CD4-positive, alpha-beta T cell treated with Interleukin-4 for 1 hour (primary cell): ENCODE measurements around the gene ADGRV1.
"Not testable (repeated sequence)": the region's sequence is repeated elsewhere in the genome, so short reads cannot be mapped to it uniquely, and the experiment has no call there.

ENCODE experiments used
- DNase-seq, 2 donors: peaks; one replicate each; pipeline ENCODE4 v3.0.0-alpha.2; 2020 to 2022

Gene ADGRV1

GRCh38 chr5:91010090-91010489, 451.5 kb downstream of the ADGRV1 start:
- no peak for DNase-seq

- no peak for DNase-seq
Observed at GRCh38 chr5:91011029-91011428, 452.4 kb downstream of the ADGRV1 start.

DNA sequence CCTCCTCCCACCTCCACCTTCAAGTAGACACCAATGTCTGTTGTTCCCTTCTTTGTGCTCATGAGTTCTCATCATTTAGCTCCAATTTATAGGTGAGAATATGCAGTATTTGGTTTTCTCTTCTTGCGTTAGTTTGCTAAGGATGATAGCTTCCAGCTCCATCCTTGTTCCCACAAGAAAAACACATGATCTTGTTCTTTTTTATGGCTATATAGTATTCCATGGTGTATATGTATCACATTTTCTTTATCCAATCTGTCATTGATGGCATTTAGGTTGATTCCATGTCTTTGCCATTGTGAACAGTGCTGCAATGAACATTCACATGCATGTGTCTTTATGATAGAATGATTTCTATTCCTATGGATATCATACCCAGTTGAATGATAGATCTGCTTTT, 454.3 kb downstream of the ADGRV1 start:
- DNase-seq: not testable (repeated sequence)

- no peak for DNase-seq
Observed at GRCh38 chr5:91016322-91016721, 457.7 kb downstream of the ADGRV1 start.

DNA sequence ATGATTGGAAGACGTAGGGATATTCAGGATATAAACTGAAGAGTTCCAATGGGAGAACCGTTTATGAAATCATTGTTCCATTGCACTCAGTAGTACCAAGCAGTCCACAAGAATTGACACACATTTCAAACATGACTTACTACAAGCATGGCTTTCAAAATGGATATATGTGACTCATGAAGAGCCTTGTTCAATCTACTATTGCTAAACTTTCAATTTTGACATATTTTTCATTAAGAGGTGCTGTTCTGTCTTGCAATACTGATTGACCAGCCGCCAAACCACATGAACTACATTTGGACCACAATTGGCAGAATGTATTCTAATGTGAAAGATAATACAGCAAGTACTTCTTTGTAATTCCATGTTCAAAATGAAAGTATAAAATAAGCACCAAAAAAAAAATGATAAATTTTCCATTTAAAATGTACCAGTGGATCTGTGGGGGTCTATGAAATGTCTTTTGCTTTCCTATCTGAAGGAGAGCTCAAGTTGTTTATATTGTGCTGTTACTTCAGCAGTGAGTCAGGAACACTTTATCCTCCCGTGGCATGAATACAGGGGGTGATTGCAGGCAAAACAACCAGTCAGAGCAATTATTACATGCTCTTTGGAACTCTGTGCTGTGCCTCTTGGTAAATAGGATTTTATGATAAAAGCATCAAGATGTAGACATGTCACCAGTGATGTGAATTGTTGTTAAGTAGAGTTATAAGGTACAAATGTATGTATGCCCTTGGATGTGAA, 458.5 kb downstream of the ADGRV1 start:
- no peak for DNase-seq

GRCh38 chr5:91018200-91018599, 459.6 kb downstream of the ADGRV1 start:
- no peak for DNase-seq

GRCh38 chr5:91018712-91019371, 460.2 kb downstream of the ADGRV1 start:
- DNase-seq: no peak

- DNase-seq: no peak
Observed at GRCh38 chr5:91020065-91020800, 461.6 kb downstream of the ADGRV1 start.

DNA sequence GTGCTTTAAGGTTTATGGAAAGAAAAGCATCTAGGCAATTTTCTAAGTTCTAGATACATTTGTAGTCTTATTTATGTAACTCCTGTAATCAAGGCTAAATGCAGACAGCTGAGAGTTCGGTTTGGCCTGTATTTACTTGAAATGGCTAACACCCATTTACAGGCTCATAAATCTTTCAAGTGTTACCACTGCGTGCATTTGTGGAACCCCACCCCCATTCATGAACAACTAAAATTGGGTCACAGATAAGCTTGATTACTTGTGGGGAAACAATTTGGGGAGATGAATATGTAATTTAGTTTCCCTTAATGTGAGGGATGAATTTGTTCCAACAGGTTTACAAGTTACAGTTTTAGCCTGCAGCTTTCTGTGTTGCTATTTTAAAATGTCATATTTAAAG, 463.9 kb downstream of the ADGRV1 start:
- no peak for DNase-seq

- no peak for DNase-seq
Observed at GRCh38 chr5:91024206-91024605, 465.6 kb downstream of the ADGRV1 start.

DNA sequence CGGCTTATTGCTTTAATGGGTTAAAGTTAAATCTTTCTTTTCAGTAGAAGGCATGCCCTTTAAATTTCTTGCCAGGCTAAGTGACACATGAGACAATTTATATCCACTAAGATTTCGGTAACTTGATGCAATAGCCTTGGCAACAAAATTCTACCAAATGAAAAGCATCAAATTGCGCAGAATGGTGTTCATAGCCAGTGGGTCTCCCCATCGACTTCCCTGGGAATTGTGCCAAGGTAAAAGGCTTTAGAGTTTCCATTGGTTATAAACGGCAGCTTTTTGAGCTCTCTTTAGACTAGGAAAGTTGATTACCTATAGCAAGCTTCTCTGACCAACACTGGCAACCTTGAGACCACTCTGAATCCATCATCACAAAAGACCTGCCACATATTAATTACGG, 466.1 kb downstream of the ADGRV1 start:
- DNase-seq: no peak

GRCh38 chr5:91025449-91025848, 466.9 kb downstream of the ADGRV1 start:
- DNase-seq: no peak

- DNase-seq: no peak
Observed at GRCh38 chr5:91025956-91026355, 467.4 kb downstream of the ADGRV1 start.

GRCh38 chr5:91026466-91026865, 467.9 kb downstream of the ADGRV1 start:
- no peak for DNase-seq

DNA sequence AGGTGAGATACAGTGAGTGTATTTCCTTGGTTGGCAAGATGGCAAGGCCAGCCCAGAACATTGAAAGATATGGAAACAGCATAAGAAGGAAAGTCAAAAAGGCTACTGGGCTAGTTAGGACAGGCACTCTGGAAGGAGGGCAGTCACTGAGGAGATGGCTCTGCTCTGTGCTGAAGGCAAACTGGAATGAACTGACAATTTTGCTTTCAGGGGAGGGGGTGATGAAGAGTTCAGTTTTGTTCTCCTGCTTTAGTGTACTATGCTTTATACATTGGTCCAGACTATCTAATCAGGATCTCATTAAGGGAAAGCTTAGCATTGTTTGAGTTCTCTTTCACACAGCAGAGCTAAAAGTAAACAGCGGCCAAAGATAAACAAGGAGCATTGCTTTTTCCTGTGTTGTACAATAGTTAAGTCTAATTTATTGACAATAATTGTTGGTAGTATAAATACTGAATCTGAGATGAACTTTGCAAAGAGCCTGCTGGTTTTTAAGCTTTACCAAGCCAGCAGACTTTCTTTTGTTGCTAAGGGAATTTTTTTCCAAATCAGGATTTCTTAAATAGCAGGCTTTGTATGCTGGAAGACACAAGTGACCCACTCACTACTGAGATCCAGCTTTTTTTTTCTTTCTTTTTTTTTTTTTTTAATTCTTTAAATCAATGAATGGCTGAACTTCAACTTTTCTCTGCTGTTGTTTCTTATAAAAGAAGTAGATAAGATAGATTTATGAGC, 469.0 kb downstream of the ADGRV1 start:
- DNase-seq: no peak

- DNase-seq: no peak
Observed at GRCh38 chr5:91028499-91028956, 469.9 kb downstream of the ADGRV1 start.

DNA sequence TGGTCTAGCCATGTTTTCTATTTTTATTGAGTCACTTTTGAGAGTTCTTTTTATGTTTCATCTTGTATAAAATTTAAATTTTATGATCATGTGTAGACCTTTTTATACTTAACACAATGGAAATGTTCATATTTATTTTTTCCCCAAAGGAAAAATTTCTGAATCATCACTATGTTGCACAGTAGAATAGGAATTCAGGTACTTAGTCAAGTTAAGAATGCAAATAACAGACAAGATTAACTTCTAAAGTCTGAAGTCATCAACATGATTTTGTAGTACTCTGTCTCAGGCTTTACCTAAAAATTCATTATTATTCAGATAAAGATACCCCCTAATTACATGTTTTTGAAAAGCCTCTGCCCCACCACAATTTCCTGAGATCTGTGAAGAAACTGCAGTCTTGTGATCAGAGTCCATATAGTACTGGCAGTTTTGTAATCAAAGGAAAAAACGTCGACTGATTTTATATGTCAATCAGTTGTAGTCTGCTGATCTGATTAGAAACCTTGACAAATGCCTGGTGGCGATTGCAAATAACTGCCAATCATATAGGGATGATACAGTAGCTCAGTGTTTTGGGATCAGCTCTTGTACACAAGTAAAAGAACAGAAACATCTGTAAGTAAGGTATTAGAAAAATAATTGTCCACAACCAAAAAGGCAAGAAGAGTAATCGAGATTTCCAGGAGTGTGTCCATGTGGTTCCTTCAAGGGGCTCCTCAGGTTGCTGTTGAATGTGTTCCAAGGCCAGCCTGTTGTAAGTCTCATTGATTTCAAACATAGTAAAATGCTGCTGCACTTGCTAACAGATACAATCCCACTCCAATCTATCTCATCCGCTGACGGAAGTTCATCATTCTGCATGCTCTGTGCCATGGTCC, 472.2 kb downstream of the ADGRV1 start:
- no peak for DNase-seq

GRCh38 chr5:91031402-91031752, 472.8 kb downstream of the ADGRV1 start:
- DNase-seq: no peak

GRCh38 chr5:91032125-91032524, 473.5 kb downstream of the ADGRV1 start:
- no peak for DNase-seq

DNA sequence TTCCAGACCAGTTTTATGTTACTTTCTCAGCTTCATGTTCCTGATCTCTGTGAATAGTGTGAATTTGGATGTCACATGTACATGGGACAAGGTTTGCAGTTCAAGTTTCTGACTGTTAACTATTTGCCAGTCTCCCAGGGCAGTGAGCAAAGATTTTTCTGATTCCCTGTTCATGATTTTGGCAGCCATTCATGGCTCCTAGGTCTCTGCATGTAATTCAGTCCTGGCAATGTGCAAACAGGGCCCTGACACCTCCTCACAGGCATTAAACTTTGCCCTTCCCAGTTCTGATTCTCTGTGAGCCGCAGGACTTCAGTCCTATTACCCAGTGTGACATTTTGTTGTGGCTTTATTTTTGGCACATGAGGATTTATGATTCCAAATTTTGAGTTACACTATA, 474.8 kb downstream of the ADGRV1 start:
- no peak for DNase-seq

DNA sequence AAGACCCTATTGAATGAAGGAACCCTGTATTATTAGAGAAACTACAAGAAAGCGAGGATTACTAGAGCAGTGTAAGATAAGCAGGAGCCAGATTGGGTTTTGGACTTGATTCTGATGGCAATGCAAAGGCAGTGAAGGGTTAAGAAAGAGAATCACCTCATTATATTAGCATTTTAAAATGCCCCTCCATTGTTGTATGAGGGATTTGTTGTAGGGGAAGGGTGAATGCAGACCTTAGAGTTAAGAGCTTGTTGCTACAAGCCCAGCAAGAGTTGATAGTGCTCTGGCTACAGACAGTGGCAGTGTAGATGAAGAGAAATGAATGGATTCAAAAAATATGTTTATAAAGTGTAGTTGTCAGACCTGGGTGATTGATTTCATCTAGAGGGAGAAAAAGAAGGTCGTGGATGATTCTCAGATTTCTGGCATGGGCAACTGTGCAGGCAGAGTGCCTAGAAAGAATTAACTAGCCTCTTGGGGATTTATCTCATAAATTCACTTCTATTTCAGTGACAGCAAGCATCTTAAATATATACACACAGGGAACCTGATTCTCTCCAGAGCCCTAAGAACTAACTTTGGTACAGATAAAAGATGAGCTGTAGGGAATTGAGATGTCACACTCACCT, 479.7 kb downstream of the ADGRV1 start:
- no peak for DNase-seq

DNA sequence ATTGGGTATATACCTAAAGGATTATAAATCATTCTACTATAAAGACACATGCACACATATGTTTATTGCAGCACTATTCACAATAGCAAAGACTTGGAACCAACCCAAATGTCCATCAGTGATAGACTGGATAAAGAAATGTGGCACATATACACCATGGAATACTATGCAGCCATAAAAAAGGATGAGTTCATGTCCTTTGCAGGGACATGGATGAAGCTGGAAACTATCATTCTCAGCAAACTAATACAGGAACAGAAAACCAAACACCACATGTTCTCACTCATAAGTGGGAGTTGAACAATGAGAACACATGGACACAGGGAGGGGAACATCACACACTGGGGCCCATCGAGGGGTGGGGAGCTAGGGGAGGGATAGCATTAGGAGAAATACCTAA, 482.5 kb downstream of the ADGRV1 start:
- not testable (repeated sequence) for DNase-seq
